Liver (tissue), 3 donors: ENCODE data around the gene CDC42BPB.

Experiments used
- EGR1 ChIP-seq, 2 donors: IDR thresholded peaks; 2 replicates each; pipeline ENCODE4 v1.6.1; 2016 to 2018; ENCODE audit warnings: antibody characterized with exemption in 2 of 2, low read depth in 2 of 2
- FOXA1 ChIP-seq: IDR thresholded peaks from 2 replicates; pipeline ENCODE4 v1.6.1; 2016; ENCODE audit warnings: antibody characterized with exemption
- GABPA ChIP-seq, 2 donors: IDR thresholded peaks in 1 of 2; conservative IDR thresholded peaks in 1 of 2; 2 replicates each; pipeline ENCODE4 v1.6.1; 2016; ENCODE audit warnings: antibody characterized with exemption in 2 of 2, mild to moderate bottlenecking in 1 of 2, moderate library complexity in 1 of 2
- HNF4G ChIP-seq: IDR thresholded peaks from 2 replicates; pipeline ENCODE4 v1.6.1; 2016; ENCODE audit warnings: antibody characterized with exemption
- JUND ChIP-seq, 2 donors: IDR thresholded peaks; 2 replicates each; pipeline ENCODE4 v1.6.1; 2016; ENCODE audit warnings: antibody characterized with exemption in 2 of 2
- RAD21 ChIP-seq, 2 donors: IDR thresholded peaks; 2 replicates each; pipeline ENCODE4 v1.6.1; 2016; ENCODE audit warnings: antibody characterized with exemption in 2 of 2, mild to moderate bottlenecking in 2 of 2
- TAF1 ChIP-seq: conservative IDR thresholded peaks from 2 replicates; pipeline ENCODE4 v1.6.1; 2016; ENCODE audit warnings: antibody characterized with exemption, mild to moderate bottlenecking
- YY1 ChIP-seq: IDR thresholded peaks from 2 replicates; pipeline ENCODE4 v1.6.1; 2016; ENCODE audit warnings: antibody characterized with exemption, mild to moderate bottlenecking
- TF ChIP-seq, protein P1 (sequence below): fragments of 150-350 bp; IDR thresholded peaks from 2 replicates; pipeline ENCODE4 v1.5.1; 2017; ENCODE audit warnings: improper control_type of control experiment, low read depth, low read length; ENCODE audit not compliant: missing input control
- TF ChIP-seq, protein P2 (sequence below): IDR thresholded peaks from 2 replicates; pipeline ENCODE4 v1.6.1; 2016; ENCODE audit warnings: antibody characterized with exemption, mild to moderate bottlenecking
- TF ChIP-seq, protein P3 (sequence below): IDR thresholded peaks from 2 replicates; pipeline ENCODE4 v1.6.1; 2016; ENCODE audit warnings: antibody characterized with exemption
- TF ChIP-seq, protein P4 (sequence below): IDR thresholded peaks from 2 replicates; pipeline ENCODE4 v1.6.1; 2016; ENCODE audit warnings: antibody characterized with exemption
- TF ChIP-seq, protein P5 (sequence below): IDR thresholded peaks from 2 replicates; pipeline ENCODE4 v1.6.1; 2016; ENCODE audit warnings: antibody characterized with exemption
- donor health status: healthy.
- donor health status: healthy.

DNA sequence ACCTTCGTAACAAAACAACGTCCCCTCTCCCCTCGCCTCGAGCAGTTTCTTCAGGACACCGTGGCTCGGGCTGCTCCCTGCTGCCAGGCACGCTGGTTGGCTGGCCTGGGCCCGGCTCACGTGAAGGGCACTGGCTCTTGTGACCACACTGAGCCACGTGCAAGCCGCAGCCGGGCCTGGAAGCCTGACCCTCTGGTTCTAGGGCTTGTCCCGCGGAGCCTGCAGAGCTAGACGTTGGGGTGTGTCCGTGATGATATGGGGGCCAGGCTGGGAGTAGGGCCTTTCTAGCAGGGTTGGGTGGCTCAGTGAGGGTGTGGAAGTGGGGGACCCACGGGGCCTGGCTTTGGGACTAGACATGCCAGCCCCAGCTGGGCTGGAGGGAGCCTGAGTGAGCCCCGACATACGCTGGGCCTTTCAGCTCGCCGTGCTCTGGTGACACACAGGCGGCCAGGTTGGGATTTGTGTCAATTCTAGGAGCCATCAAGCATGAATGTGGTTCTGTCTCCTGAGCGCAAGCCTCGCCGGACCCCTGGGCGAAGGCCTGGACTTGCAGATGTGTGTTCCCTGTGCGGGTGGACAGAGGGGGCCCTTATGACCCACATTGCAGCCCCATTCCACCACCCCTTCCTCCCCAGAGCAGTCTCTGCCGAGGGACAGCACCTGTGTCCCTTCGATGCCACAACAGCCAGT, 148.4 kb downstream of the CDC42BPB start:
- TF ChIP-seq, protein P1, sequence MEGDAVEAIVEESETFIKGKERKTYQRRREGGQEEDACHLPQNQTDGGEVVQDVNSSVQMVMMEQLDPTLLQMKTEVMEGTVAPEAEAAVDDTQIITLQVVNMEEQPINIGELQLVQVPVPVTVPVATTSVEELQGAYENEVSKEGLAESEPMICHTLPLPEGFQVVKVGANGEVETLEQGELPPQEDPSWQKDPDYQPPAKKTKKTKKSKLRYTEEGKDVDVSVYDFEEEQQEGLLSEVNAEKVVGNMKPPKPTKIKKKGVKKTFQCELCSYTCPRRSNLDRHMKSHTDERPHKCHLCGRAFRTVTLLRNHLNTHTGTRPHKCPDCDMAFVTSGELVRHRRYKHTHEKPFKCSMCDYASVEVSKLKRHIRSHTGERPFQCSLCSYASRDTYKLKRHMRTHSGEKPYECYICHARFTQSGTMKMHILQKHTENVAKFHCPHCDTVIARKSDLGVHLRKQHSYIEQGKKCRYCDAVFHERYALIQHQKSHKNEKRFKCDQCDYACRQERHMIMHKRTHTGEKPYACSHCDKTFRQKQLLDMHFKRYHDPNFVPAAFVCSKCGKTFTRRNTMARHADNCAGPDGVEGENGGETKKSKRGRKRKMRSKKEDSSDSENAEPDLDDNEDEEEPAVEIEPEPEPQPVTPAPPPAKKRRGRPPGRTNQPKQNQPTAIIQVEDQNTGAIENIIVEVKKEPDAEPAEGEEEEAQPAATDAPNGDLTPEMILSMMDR, result no peak
- TF ChIP-seq, protein P2, sequence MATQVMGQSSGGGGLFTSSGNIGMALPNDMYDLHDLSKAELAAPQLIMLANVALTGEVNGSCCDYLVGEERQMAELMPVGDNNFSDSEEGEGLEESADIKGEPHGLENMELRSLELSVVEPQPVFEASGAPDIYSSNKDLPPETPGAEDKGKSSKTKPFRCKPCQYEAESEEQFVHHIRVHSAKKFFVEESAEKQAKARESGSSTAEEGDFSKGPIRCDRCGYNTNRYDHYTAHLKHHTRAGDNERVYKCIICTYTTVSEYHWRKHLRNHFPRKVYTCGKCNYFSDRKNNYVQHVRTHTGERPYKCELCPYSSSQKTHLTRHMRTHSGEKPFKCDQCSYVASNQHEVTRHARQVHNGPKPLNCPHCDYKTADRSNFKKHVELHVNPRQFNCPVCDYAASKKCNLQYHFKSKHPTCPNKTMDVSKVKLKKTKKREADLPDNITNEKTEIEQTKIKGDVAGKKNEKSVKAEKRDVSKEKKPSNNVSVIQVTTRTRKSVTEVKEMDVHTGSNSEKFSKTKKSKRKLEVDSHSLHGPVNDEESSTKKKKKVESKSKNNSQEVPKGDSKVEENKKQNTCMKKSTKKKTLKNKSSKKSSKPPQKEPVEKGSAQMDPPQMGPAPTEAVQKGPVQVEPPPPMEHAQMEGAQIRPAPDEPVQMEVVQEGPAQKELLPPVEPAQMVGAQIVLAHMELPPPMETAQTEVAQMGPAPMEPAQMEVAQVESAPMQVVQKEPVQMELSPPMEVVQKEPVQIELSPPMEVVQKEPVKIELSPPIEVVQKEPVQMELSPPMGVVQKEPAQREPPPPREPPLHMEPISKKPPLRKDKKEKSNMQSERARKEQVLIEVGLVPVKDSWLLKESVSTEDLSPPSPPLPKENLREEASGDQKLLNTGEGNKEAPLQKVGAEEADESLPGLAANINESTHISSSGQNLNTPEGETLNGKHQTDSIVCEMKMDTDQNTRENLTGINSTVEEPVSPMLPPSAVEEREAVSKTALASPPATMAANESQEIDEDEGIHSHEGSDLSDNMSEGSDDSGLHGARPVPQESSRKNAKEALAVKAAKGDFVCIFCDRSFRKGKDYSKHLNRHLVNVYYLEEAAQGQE, result no peak
- TF ChIP-seq, protein P3, sequence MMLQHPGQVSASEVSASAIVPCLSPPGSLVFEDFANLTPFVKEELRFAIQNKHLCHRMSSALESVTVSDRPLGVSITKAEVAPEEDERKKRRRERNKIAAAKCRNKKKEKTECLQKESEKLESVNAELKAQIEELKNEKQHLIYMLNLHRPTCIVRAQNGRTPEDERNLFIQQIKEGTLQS, result no peak
- TF ChIP-seq EGR1 (IDR thresholded peaks at IDR 0.05; ENCODE audit: low read depth in 2 of 2) (no peak), HNF4G (no peak), JUND (IDR thresholded peaks at IDR 0.05) (no peak), YY1 (no peak), TAF1 (no peak), GABPA (IDR thresholded peaks at IDR 0.05 in 1 of 2, conservative IDR thresholded peaks at IDR 0.05 in 1 of 2) (no peak), FOXA1 (no peak), RAD21 (IDR thresholded peaks at IDR 0.05) (no peak)
- TF ChIP-seq, protein P4, sequence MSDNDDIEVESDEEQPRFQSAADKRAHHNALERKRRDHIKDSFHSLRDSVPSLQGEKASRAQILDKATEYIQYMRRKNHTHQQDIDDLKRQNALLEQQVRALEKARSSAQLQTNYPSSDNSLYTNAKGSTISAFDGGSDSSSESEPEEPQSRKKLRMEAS, result no peak
- TF ChIP-seq, protein P5, sequence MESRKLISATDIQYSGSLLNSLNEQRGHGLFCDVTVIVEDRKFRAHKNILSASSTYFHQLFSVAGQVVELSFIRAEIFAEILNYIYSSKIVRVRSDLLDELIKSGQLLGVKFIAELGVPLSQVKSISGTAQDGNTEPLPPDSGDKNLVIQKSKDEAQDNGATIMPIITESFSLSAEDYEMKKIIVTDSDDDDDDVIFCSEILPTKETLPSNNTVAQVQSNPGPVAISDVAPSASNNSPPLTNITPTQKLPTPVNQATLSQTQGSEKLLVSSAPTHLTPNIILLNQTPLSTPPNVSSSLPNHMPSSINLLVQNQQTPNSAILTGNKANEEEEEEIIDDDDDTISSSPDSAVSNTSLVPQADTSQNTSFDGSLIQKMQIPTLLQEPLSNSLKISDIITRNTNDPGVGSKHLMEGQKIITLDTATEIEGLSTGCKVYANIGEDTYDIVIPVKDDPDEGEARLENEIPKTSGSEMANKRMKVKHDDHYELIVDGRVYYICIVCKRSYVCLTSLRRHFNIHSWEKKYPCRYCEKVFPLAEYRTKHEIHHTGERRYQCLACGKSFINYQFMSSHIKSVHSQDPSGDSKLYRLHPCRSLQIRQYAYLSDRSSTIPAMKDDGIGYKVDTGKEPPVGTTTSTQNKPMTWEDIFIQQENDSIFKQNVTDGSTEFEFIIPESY, result no peak
